Measurements from ENCODE around the gene SDHB.

SDHB gene

DNA sequence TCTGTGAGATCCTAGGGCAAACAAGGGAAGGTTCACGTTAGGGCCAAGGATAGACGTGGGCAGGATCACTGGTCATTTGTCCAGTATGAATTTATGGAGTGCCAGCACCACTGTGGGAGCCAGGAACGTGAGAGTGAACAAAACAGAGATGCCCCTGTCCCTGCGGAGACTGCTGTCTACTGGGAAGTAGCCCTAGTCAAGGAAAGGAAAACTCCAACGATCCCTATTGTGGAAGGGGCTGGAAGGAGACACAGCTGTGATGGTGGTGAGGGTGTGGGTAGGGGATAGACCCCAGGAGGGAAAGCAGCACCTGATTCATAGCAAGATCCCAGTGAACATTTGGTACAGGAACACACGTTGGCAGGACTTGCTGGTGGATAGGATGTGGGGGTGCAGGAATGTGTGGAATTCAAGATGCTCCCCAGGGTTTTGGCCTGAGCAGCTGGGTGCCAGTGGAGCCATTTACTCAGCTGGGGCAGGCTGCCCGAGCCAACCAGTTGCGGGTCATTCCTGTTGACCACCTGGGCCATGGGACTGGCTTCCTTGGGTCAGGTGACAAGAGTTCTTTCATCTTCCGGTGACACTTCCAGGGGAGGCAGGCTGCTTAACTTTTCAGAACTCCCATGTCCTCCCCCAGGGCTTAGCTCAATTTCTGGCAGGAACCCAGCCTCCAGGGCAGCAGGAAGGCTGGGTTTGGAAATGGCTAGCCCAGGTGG, 40.9 kb downstream of the SDHB start:
- H3K36me3 ChIP-seq (ENCODE audit: insufficient read depth, low read length), result peaks cover 6% of the 10 kb centered on the region; the same call in 1 of the 2 replicates
- no peaks in the 10 kb centered on the region for H4K20me1 ChIP-seq (ENCODE audit: insufficient read depth, low read length)
- no peak overlapping the region for H3K4me3 ChIP-seq (ENCODE audit: low read depth, low read length, poor library complexity, severe bottlenecking)
- no peaks in the 10 kb centered on the region for H3K9me2 ChIP-seq (ENCODE audit: low read depth, low read length)
- TF ChIP-seq, protein P1, sequence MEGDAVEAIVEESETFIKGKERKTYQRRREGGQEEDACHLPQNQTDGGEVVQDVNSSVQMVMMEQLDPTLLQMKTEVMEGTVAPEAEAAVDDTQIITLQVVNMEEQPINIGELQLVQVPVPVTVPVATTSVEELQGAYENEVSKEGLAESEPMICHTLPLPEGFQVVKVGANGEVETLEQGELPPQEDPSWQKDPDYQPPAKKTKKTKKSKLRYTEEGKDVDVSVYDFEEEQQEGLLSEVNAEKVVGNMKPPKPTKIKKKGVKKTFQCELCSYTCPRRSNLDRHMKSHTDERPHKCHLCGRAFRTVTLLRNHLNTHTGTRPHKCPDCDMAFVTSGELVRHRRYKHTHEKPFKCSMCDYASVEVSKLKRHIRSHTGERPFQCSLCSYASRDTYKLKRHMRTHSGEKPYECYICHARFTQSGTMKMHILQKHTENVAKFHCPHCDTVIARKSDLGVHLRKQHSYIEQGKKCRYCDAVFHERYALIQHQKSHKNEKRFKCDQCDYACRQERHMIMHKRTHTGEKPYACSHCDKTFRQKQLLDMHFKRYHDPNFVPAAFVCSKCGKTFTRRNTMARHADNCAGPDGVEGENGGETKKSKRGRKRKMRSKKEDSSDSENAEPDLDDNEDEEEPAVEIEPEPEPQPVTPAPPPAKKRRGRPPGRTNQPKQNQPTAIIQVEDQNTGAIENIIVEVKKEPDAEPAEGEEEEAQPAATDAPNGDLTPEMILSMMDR (IDR thresholded peaks at IDR 0.05; ENCODE audit: low read length), result no peak
- H3F3A ChIP-seq (ENCODE audit: insufficient read depth, low read length), result no peaks in the 10 kb centered on the region
- no peak overlapping the region for H3K27ac ChIP-seq (ENCODE audit: low read depth, low read length, poor library complexity, severe bottlenecking)
- H2AFZ ChIP-seq (ENCODE audit: low read length), result no peak overlapping the region
- no peak overlapping the region; the same call in 1 of the 2 replicates for H3K9ac ChIP-seq (ENCODE audit: low read length)
- H3K4me2 ChIP-seq (ENCODE audit: low read length), result no peak overlapping the region
- peaks cover 18% of the 10 kb centered on the region for H3K4me1 ChIP-seq (ENCODE audit: insufficient read depth, low read length, severe bottlenecking)
- no peaks in the 10 kb centered on the region for H3K9me3 ChIP-seq (ENCODE audit: low read length)
- no peaks in the 10 kb centered on the region; the same call in 1 of the 2 replicates for H3K27me3 ChIP-seq (ENCODE audit: insufficient read depth, low read length)
- H3K79me2 ChIP-seq (ENCODE audit: insufficient read depth, low read length), result no peaks in the 10 kb centered on the region

DNA sequence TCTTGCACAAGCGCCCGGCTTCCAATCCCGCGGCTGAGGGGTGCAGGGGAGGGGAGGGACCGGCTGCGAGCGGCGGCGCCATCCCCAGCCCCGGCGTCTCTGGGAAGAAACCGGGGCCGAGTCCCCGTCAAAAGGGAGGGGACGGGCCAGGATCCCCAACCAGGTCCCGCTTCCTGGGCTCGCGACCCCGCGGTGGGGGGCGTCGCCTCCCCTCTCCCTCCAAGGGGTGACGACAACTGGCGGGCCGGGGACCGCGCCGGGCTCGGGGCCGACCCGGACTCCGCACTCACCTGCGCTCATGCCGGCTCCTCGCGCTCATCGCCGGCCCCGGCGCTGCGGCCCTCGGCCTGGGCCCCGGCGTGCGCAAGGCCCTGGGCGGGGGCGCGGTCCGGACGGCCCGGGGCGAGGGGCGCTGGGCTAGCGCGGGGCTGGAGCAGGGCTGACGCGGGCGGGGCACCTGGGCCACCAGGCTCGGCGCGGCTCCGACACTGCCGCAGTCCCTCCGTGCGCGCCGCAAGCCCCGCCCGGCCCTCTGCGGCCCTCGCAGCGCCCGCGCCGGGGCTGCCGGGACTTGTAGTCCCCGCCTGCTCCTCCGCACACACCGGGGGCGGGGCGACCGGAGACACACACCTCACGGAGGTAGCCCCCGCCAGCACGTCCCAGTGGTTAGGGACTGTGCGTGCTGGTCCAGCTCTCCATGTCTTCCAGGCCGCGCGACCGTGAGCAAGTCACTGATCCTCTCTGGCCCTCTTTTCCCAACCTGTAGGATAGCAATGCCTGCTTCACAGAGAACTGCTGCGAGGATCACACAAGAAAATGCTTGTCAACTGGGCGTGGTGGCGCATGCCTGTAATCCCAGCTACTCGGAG, 42.2 kb downstream of the SDHB start, which contains the start of gene ATP13A2:
TSS of gene ATP13A2 (minus strand) at position 490 of the 869 bp plus-strand sequence. CDS start at position 300, 190 bp downstream.
- H3K4me1 ChIP-seq (ENCODE audit: insufficient read depth, low read length, severe bottlenecking), result peaks cover 18% of the 10 kb centered on the region
- H3K9ac ChIP-seq (ENCODE audit: low read length), result peak within 1 kb of the TSS; percentile 76
- TF ChIP-seq, protein P1 (IDR thresholded peaks at IDR 0.05; ENCODE audit: low read length), result no peak
- TF ChIP-seq EZH2 (IDR thresholded peaks at IDR 0.05; ENCODE audit: borderline replicate concordance, low read length), result no peak
- no peaks in the 10 kb centered on the region for H3F3A ChIP-seq (ENCODE audit: insufficient read depth, low read length)
- no peaks in the 10 kb centered on the region for H3K9me2 ChIP-seq (ENCODE audit: low read depth, low read length)
- peak within 1 kb of the TSS; percentile 90 for H3K4me3 ChIP-seq (ENCODE audit: low read depth, low read length, poor library complexity, severe bottlenecking)
- peak within 1 kb of the TSS; percentile 97 for H2AFZ ChIP-seq (ENCODE audit: low read length)
- no peaks in the 10 kb centered on the region for H4K20me1 ChIP-seq (ENCODE audit: insufficient read depth, low read length)
- no peaks in the 10 kb centered on the region for H3K79me2 ChIP-seq (ENCODE audit: insufficient read depth, low read length)
- H3K9me3 ChIP-seq (ENCODE audit: low read length), result no peaks in the 10 kb centered on the region
- H3K4me2 ChIP-seq (ENCODE audit: low read length), result peak within 1 kb of the TSS; percentile 96
- no peaks in the 10 kb centered on the region for H3K36me3 ChIP-seq (ENCODE audit: insufficient read depth, low read length)
- no peak within 1 kb of the TSS for H3K27ac ChIP-seq (ENCODE audit: low read depth, low read length, poor library complexity, severe bottlenecking)
- H3K27me3 ChIP-seq (ENCODE audit: insufficient read depth, low read length), result no peaks in the 10 kb centered on the region; the same call in 1 of the 2 replicates

DNA sequence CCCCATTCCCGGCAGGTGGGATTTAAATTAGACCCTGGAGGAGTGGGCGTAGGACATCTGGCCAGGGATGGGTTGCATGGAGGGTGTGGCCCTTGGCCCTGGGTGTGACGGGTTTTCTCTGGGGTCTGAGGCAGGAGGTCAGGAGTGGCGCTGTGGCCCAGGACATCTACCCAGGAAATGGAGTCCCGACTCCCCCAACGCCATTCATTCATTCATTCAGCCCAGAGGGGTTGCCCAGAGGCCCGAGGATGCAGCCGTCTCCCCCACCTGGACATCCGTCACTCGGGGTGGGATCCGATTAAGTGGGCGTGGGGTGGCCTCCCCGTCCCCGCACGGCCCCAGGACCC, 42.8 kb downstream of the SDHB start:
- H2AFZ ChIP-seq (ENCODE audit: low read length), result no peak overlapping the region
- H3K9ac ChIP-seq (ENCODE audit: low read length), result peak overlapping the region; percentile 76

More for the DNA sequence above, 42.8 kb downstream of the SDHB start:
- Histone ChIP-seq H4K20me1 (ENCODE audit: insufficient read depth, low read length) (no peaks in the 10 kb centered on the region), H3K27me3 (ENCODE audit: insufficient read depth, low read length) (no peaks in the 10 kb centered on the region; the same call in 1 of the 2 replicates), H3K4me3 (ENCODE audit: low read depth, low read length, poor library complexity, severe bottlenecking) (peak overlapping the region; percentile 90), H3K9me3 (ENCODE audit: low read length) (no peaks in the 10 kb centered on the region), H3K79me2 (ENCODE audit: insufficient read depth, low read length) (no peaks in the 10 kb centered on the region), H3K4me1 (ENCODE audit: insufficient read depth, low read length, severe bottlenecking) (peaks cover 18% of the 10 kb centered on the region), H3K9me2 (ENCODE audit: low read depth, low read length) (no peaks in the 10 kb centered on the region), H3K4me2 (ENCODE audit: low read length) (peak overlapping the region; percentile 92), H3K36me3 (ENCODE audit: insufficient read depth, low read length) (no peaks in the 10 kb centered on the region), H3K27ac (ENCODE audit: low read depth, low read length, poor library complexity, severe bottlenecking) (no peak overlapping the region), H3F3A (ENCODE audit: insufficient read depth, low read length) (no peaks in the 10 kb centered on the region)
- TF ChIP-seq, protein P1 (IDR thresholded peaks at IDR 0.05; ENCODE audit: low read length), result no peak
- no peak for TF ChIP-seq EZH2 (IDR thresholded peaks at IDR 0.05; ENCODE audit: borderline replicate concordance, low read length)
